ENCODE data around the gene FKBP10.

GRCh38 chr17:41860254-41860931 is 47.6 kb downstream of the FKBP10 start:
- TF ChIP-seq CTCF (conservative IDR thresholded peaks at IDR 0.05) (no peak), EZH2 (IDR thresholded peaks at IDR 0.05; ENCODE audit: low read depth) (no peak)
